B cell (primary cell): Measurements from ENCODE around the gene KLHL6. TPM values are rescaled to one million over a fixed set of nuclear protein-coding genes. Genes with fewer than 3 reads are reported as not detected.

ENCODE experiments used
- ATAC-seq: fragments of 200-7000 bp; cut with Tn5 transposase; one replicate; pipeline ENCODE4 v1.10.0; 2021; ENCODE audit warnings: low read depth, mild to moderate bottlenecking, moderate number of reproducible peaks, moderate library complexity
- CTCF ChIA-PET: fragments of 350-600 bp; sonication (Branson Sonifier 250); formaldehyde crosslinking; loops from one replicate; lab custom pipeline; 2021; ENCODE audit warnings: antibody characterized with exemption, inconsistent platforms; lab: Charles Lee
- POLR2A ChIA-PET: fragments of 350-600 bp; sonication (Branson Sonifier 250); formaldehyde crosslinking; loops from one replicate; lab custom pipeline; 2021; ENCODE audit warnings: antibody characterized with exemption; lab: Charles Lee
- DNase-seq: peaks from one replicate; pipeline ENCODE4 v3.0.0; 2013
- H2AFZ ChIP-seq: 2 replicates; pipeline ENCODE4 v1.6.1; 2012; ENCODE audit warnings: mild to moderate bottlenecking, low read depth, low read length; ENCODE audit not compliant: insufficient read depth, poor library complexity, severe bottlenecking
- H3K27ac ChIP-seq, 2 donors: 1 replicate in 1 of 2; 2 replicates in 1 of 2; pipeline ENCODE4 v1.5.1; 2012 to 2013; ENCODE audit warnings: low read length in 2 of 2, mild to moderate bottlenecking in 2 of 2, moderate library complexity in 1 of 2
- H3K27me3 ChIP-seq, 4 experiments: fragments of 200-600 bp in 1 of 4; sonication (generic) in 1 of 4; replicated peaks in 1 of 4; 1 replicate in 2 of 4; 2 replicates in 2 of 4; pipeline versions ENCODE4 v1.6.1 to v1.7.0; 2013 to 2016; ENCODE audit warnings: low read length in 3 of 4, mild to moderate bottlenecking in 2 of 4, mixed read lengths in 1 of 4, moderate library complexity in 1 of 4; ENCODE audit not compliant: insufficient read depth in 4 of 4, control insufficient read depth in 3 of 4; ENCODE audit errors: control extremely low read depth in 1 of 4
- H3K36me3 ChIP-seq, 2 experiments: replicated peaks in 1 of 2; 1 replicate in 1 of 2; 2 replicates in 1 of 2; pipeline versions ENCODE4 v1.6.1 to v1.7.1; 2013; ENCODE audit warnings: low read length in 1 of 2; ENCODE audit not compliant: insufficient read depth in 2 of 2, control insufficient read depth in 1 of 2; ENCODE audit errors: control extremely low read depth in 1 of 2, extremely low read depth in 1 of 2
- H3K4me1 ChIP-seq, 2 donors: fragments of 200-600 bp in 1 of 2; sonication (generic) in 1 of 2; 1 replicate in 1 of 2; 2 replicates in 1 of 2; pipeline versions ENCODE4 v1.5.1 to v1.6.1; 2013 to 2017; ENCODE audit warnings: low read length in 2 of 2; ENCODE audit not compliant: control insufficient read depth in 2 of 2, insufficient read depth in 2 of 2
- H3K4me2 ChIP-seq: replicated peaks from 2 replicates; pipeline ENCODE3; 2012; ENCODE audit warnings: mild to moderate bottlenecking, low read depth, low read length; ENCODE audit not compliant: poor library complexity, severe bottlenecking
- H3K4me3 ChIP-seq, 5 experiments: fragments of 200-600 bp in 1 of 5; sonication (generic) in 1 of 5; 1 replicate in 3 of 5; 2 replicates in 2 of 5; pipeline versions ENCODE4 v1.5.1 to v1.7.0; 2011 to 2016; ENCODE audit warnings: low read length in 4 of 5, mild to moderate bottlenecking in 4 of 5, low read depth in 2 of 5, control low read depth in 1 of 5, moderate library complexity in 1 of 5; ENCODE audit not compliant: insufficient read depth in 1 of 5; ENCODE audit errors: control extremely low read depth in 1 of 5, extremely low read depth in 1 of 5
- H3K79me2 ChIP-seq: fragments of 200-600 bp; sonication (generic); one replicate; pipeline ENCODE4 v1.6.0; 2016; ENCODE audit warnings: low read length; ENCODE audit not compliant: control insufficient read depth, insufficient read depth
- H3K9ac ChIP-seq: fragments of 200-600 bp; sonication (generic); 2 replicates; pipeline ENCODE4 v1.6.1; 2017; ENCODE audit warnings: mild to moderate bottlenecking, low read length, moderate library complexity
- H3K9me3 ChIP-seq, 3 donors: one replicate each; pipeline versions ENCODE4 v1.6.1 to v1.7.1; 2013; ENCODE audit warnings: low read length in 2 of 3; ENCODE audit not compliant: control insufficient read depth in 2 of 3, insufficient read depth in 1 of 3; ENCODE audit errors: control extremely low read depth in 1 of 3
- H4K20me1 ChIP-seq: 2 replicates; pipeline ENCODE4 v1.6.0; 2012; ENCODE audit warnings: mild to moderate bottlenecking, low read length; ENCODE audit not compliant: insufficient read depth, control insufficient read depth, poor library complexity, severe bottlenecking
- H3K27ac Mint-ChIP-seq: one replicate; pipeline ENCODE4 v1.8.0; 2021; ENCODE audit warnings: mixed read lengths
- H3K27me3 Mint-ChIP-seq: one replicate; pipeline ENCODE4 v1.8.0; 2021; ENCODE audit warnings: mixed read lengths
- H3K4me1 Mint-ChIP-seq: one replicate; pipeline ENCODE4 v1.8.0; 2021; ENCODE audit warnings: mixed read lengths
- H3K4me3 Mint-ChIP-seq: one replicate; pipeline ENCODE4 v1.8.0; 2021; ENCODE audit warnings: mixed read lengths
- H3K9me3 Mint-ChIP-seq: one replicate; pipeline ENCODE4 v1.8.0; 2022; ENCODE audit warnings: mixed read lengths; ENCODE audit not compliant: insufficient read depth
- CTCF ChIP-seq: fragments of 200-600 bp; IDR thresholded peaks from one replicate; pipeline ENCODE4 v1.8.0; 2022; ENCODE audit warnings: antibody characterized with exemption, mild to moderate bottlenecking
- EZH2 ChIP-seq: IDR thresholded peaks from 2 replicates; pipeline ENCODE4 v1.6.1; 2012; ENCODE audit warnings: borderline replicate concordance, low read depth, mild to moderate bottlenecking, moderate library complexity, low read length; ENCODE audit not compliant: insufficient read depth, poor library complexity, severe bottlenecking
- WGBS: methylation state at CpG from one replicate; pipeline ENCODE4 v1.1.5; 2013; ENCODE audit warnings: missing lambda C conversion rate; ENCODE audit not compliant: insufficient coverage; 5-methylcytosine and 5-hydroxymethylcytosine counted together
- intact Hi-C: fragments of 100-400 bp; cut with micrococcal nuclease; formaldehyde crosslinking; loops from one replicate; pipeline ENCODE4 v1.10.0; 2022
- polyA plus RNA-seq: library from polyadenylated mRNA; depleted of rRNA; stranded (reverse); fragments of >200 nt; gene quantifications from 2 replicates; pipeline ENCODE4 v1.2.3, GENCODE V29; 2012
- total RNA-seq, 2 donors: library from RNA; stranded (reverse); fragments of 120-200 nt in 1 of 2; gene quantifications; 1 replicate in 1 of 2; 2 replicates in 1 of 2; pipeline versions ENCODE4 v1.2.3 to v1.2.4, GENCODE V29; 2013 to 2022

KLHL6 gene
- total and polyA plus RNA-seq, 2 donors (not counting 1 experiment from before 2014, with no cell fraction given): 29.6 to 69.7 TPM

- ChIA-PET CTCF (interaction anchor here (1.5 kb wide), 1 partner anchor 44 kb away, joined by 5 read pairs; no protein-coding TSS in a partner anchor), POLR2A (no interaction called here)
- H3K4me2 ChIP-seq: no peak overlapping the region
- H3K4me3 ChIP-seq: no peak overlapping the region
- H3K4me1 Mint-ChIP-seq: peaks cover 34% of the 10 kb centered on the region
- H3K9ac ChIP-seq: no peak overlapping the region
- 98% methylated on average over 10 of the region's 11 CpGs for WGBS
- DNase-seq (no peak), ATAC-seq (no peak)
- no peak overlapping the region for H3K27ac Mint-ChIP-seq
- no peak overlapping the region for H2AFZ ChIP-seq
- peaks cover 56% of the 10 kb centered on the region for H3K79me2 ChIP-seq
- intact Hi-C loops: no loop called here
- H3K27me3 ChIP-seq: no peaks in the 10 kb centered on the region
- no peak overlapping the region for H3K27ac ChIP-seq
- no peaks in the 10 kb centered on the region for H3K27me3 Mint-ChIP-seq
- no peaks in the 10 kb centered on the region for H3K9me3 Mint-ChIP-seq
- peaks cover 17% of the 10 kb centered on the region for H4K20me1 ChIP-seq
- H3K36me3 ChIP-seq: peaks cover 21 to 53% of the 10 kb centered on the region in 2 experiments
- peaks cover 3 to 6% (median 5%) of the 10 kb centered on the region in 3 donors for H3K9me3 ChIP-seq
- H3K4me3 Mint-ChIP-seq: no peak overlapping the region
- TF ChIP-seq EZH2: no peak
- TF ChIP-seq CTCF: no peak
- peaks cover 10 to 23% of the 10 kb centered on the region in 2 donors for H3K4me1 ChIP-seq
Observed at GRCh38 chr3:183507551-183507950, 48.0 kb downstream of the KLHL6 start.

- 33% methylated on average over 1 of the region's 3 CpGs for WGBS
- Mint-ChIP-seq H3K4me1 (peaks cover 27% of the 10 kb centered on the region), H3K27ac (peak overlapping the region; percentile 50), H3K27me3 (no peaks in the 10 kb centered on the region), H3K4me3 (no peak overlapping the region), H3K9me3 (no peaks in the 10 kb centered on the region)
- intact Hi-C loops: no loop called here
- no peak for ATAC-seq
- no peak for DNase-seq
- H3K36me3 ChIP-seq: peaks cover 21 to 57% of the 10 kb centered on the region in 2 experiments
- no peaks in the 10 kb centered on the region for H3K27me3 ChIP-seq
- POLR2A ChIA-PET: interaction anchor here (0.6 kb wide), 1 partner anchor 128 kb away, joined by 7 read pairs; no protein-coding TSS in a partner anchor
- no peak overlapping the region for H2AFZ ChIP-seq
- peaks cover 17% of the 10 kb centered on the region for H4K20me1 ChIP-seq
- no peak overlapping the region for H3K9ac ChIP-seq
- CTCF ChIA-PET: interaction anchor here (1.1 to 1.7 kb wide), 3 partner anchors 9 to 260 kb away, joined by 4 to 5 read pairs (median 5); no protein-coding TSS in a partner anchor
- TF ChIP-seq EZH2 (no peak), CTCF (no peak)
- peaks cover 4 to 17% of the 10 kb centered on the region in 2 donors for H3K4me1 ChIP-seq
- H3K4me2 ChIP-seq: no peak overlapping the region
- H3K27ac ChIP-seq: no peak overlapping the region
- peaks cover 3 to 6% (median 5%) of the 10 kb centered on the region in 3 donors for H3K9me3 ChIP-seq
- H3K4me3 ChIP-seq: no peak overlapping the region
- peaks cover 56% of the 10 kb centered on the region for H3K79me2 ChIP-seq
Observed at GRCh38 chr3:183506674-183507320, 48.7 kb downstream of the KLHL6 start.
